ENCODE results near the gene RABGAP1L. TPM values are rescaled to one million over a fixed set of nuclear protein-coding genes. Genes with fewer than 3 reads are reported as not detected.

The RABGAP1L gene
- total RNA-seq, 4 donors from 2014 or later: 170 to 282 (median 182) TPM

GRCh38 chr1:174719194-174719593, 559.9 kb downstream of the RABGAP1L start:
- no peaks in the 10 kb centered on the region for H3K9me3 ChIP-seq
- TF ChIP-seq POLR2A (IDR thresholded peaks at IDR 0.05): no peak
- TF ChIP-seq, protein P1, sequence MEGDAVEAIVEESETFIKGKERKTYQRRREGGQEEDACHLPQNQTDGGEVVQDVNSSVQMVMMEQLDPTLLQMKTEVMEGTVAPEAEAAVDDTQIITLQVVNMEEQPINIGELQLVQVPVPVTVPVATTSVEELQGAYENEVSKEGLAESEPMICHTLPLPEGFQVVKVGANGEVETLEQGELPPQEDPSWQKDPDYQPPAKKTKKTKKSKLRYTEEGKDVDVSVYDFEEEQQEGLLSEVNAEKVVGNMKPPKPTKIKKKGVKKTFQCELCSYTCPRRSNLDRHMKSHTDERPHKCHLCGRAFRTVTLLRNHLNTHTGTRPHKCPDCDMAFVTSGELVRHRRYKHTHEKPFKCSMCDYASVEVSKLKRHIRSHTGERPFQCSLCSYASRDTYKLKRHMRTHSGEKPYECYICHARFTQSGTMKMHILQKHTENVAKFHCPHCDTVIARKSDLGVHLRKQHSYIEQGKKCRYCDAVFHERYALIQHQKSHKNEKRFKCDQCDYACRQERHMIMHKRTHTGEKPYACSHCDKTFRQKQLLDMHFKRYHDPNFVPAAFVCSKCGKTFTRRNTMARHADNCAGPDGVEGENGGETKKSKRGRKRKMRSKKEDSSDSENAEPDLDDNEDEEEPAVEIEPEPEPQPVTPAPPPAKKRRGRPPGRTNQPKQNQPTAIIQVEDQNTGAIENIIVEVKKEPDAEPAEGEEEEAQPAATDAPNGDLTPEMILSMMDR (IDR thresholded peaks at IDR 0.05): no peak
- H3K4me1 ChIP-seq: no peaks in the 10 kb centered on the region
- no peak for DNase-seq
- no peaks in the 10 kb centered on the region for H3K27me3 ChIP-seq
- H3K27ac ChIP-seq: no peak overlapping the region
- no peak overlapping the region for H3K4me3 ChIP-seq
- H3K36me3 ChIP-seq: no peaks in the 10 kb centered on the region

- Histone ChIP-seq H3K27ac (no peak overlapping the region), H3K4me3 (no peak overlapping the region), H3K9me3 (no peaks in the 10 kb centered on the region), H3K4me1 (no peaks in the 10 kb centered on the region), H3K36me3 (no peaks in the 10 kb centered on the region), H3K27me3 (no peaks in the 10 kb centered on the region)
- TF ChIP-seq, protein P1 (IDR thresholded peaks at IDR 0.05): no peak
- no peak for TF ChIP-seq POLR2A (IDR thresholded peaks at IDR 0.05)
- no peak for DNase-seq
These were observed 561.3 kb downstream of the RABGAP1L start for GRCh38 chr1:174720618-174721017.

DNA sequence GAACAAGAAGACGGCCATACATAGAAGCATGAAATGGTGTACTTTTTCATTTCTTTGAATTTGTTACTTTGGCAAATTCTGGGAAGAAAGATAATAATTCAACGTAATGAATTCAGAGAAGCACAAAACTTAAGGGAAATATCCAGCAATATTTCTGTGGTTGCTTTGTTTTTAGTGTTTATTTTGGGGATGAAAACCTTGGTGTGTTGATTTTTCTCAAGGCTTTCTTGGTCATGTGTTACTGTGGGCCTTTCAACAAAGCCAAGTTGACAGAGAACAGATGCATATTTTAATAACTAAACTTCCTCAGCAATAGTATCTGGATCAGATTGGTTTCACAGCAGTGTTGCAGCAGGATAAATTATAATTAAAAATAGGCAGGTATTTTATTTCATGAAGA, 561.9 kb downstream of the RABGAP1L start:
- no peak overlapping the region for H3K4me3 ChIP-seq
- no peak for TF ChIP-seq POLR2A (IDR thresholded peaks at IDR 0.05)
- TF ChIP-seq, protein P1 (IDR thresholded peaks at IDR 0.05): no peak
- no peak for DNase-seq
- H3K27ac ChIP-seq: no peak overlapping the region
- H3K27me3 ChIP-seq: no peaks in the 10 kb centered on the region
- no peaks in the 10 kb centered on the region for H3K36me3 ChIP-seq
- no peaks in the 10 kb centered on the region for H3K9me3 ChIP-seq
- H3K4me1 ChIP-seq: no peaks in the 10 kb centered on the region

- H3K4me1 ChIP-seq: no peaks in the 10 kb centered on the region
- H3K27ac ChIP-seq: no peak overlapping the region
- no peak overlapping the region for H3K4me3 ChIP-seq
- no peaks in the 10 kb centered on the region for H3K27me3 ChIP-seq
- TF ChIP-seq, protein P1 (IDR thresholded peaks at IDR 0.05): no peak
- TF ChIP-seq POLR2A (IDR thresholded peaks at IDR 0.05): no peak
- H3K36me3 ChIP-seq: no peaks in the 10 kb centered on the region
- no peak for DNase-seq
- H3K9me3 ChIP-seq: no peaks in the 10 kb centered on the region
These were observed 564.5 kb downstream of the RABGAP1L start for GRCh38 chr1:174723816-174724215.

DNA sequence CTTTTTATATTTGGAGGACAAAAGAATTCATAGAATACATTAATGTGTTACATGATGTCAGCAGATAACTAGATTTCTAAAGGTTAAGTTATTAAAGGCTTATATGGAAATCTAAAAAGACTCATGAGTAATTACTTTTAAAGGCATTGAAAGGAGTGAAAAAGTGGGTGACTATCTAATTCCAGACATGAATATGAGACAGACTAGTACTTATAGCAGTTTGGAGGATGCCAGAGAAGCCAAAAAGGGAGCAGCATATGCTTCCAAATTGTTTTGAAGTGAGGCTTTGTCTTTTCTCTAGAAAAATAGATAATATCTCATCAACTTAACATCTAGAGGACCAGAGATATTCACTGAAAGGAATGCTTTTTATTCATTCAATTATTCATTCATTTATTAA, 564.9 kb downstream of the RABGAP1L start:
- Histone ChIP-seq H3K4me1 (no peaks in the 10 kb centered on the region), H3K9me3 (no peaks in the 10 kb centered on the region), H3K27me3 (no peaks in the 10 kb centered on the region), H3K36me3 (no peaks in the 10 kb centered on the region), H3K4me3 (no peak overlapping the region), H3K27ac (no peak overlapping the region)
- no peak for DNase-seq
- no peak for TF ChIP-seq POLR2A (IDR thresholded peaks at IDR 0.05)
- TF ChIP-seq, protein P1 (IDR thresholded peaks at IDR 0.05): no peak

All from Peyer's patch (tissue), 4 donors.